Thyroid gland (tissue), 4 donors: ENCODE results near the gene SLC31A2. TPM values are rescaled to one million over a fixed set of nuclear protein-coding genes. Genes with fewer than 3 reads are reported as not detected.

Source experiments
- DNase-seq, 2 donors: peaks; one replicate each; pipeline ENCODE4 v3.0.0-alpha.2; 2019
- H3K27ac ChIP-seq, 3 donors: fragments of 200-600 bp; sonication (generic); 1 replicate in 2 of 3; 2 replicates in 1 of 3; pipeline ENCODE4 v1.5.1; 2016 to 2019; ENCODE audit warnings: mild to moderate bottlenecking in 1 of 3, moderate library complexity in 1 of 3
- H3K27me3 ChIP-seq: fragments of 200-600 bp; sonication (generic); one replicate; pipeline ENCODE4 v1.5.1; 2019
- H3K36me3 ChIP-seq, 2 donors: fragments of 200-600 bp; sonication (generic); one replicate each; pipeline ENCODE4 v1.5.1; 2016 to 2019
- H3K4me1 ChIP-seq, 2 donors: fragments of 200-600 bp; sonication (generic); one replicate each; pipeline ENCODE4 v1.5.1; 2017 to 2019
- H3K4me3 ChIP-seq, 3 donors: fragments of 200-600 bp; sonication (generic); replicated peaks in 1 of 3; 1 replicate in 2 of 3; 2 replicates in 1 of 3; pipeline ENCODE4 v1.5.1; 2016; ENCODE audit warnings: mild to moderate bottlenecking in 1 of 3
- H3K9me3 ChIP-seq: fragments of 200-600 bp; sonication (generic); one replicate; pipeline ENCODE4 v1.5.1; 2017
- POLR2A ChIP-seq, 2 donors: fragments of 450-650 bp; IDR thresholded peaks; one replicate each; pipeline ENCODE4 v1.6.1; 2017; ENCODE audit warnings: antibody characterized with exemption in 2 of 2, mild to moderate bottlenecking in 2 of 2, moderate library complexity in 1 of 2
- WGBS, 2 donors: methylation state at CpG; one replicate each; pipeline ENCODE4 v1.1.5; 2017; 5-methylcytosine and 5-hydroxymethylcytosine counted together
- intact Hi-C: fragments of 100-400 bp; cut with DNase I; formaldehyde crosslinking; loops from one replicate; pipeline ENCODE4 v1.15.1; 2023
- total RNA-seq, 4 donors: library from RNA; depleted of rRNA; stranded (reverse); fragments of >200 nt; gene quantifications; one replicate each; pipeline ENCODE4 v1.2.3, GENCODE V29; 2016
- TF ChIP-seq, protein P1 (sequence below), 6 experiments: fragments of 200-600 bp in 3 of 6; fragments of 450-650 bp in 3 of 6; sonication (generic) in 3 of 6; IDR thresholded peaks; one replicate each; pipeline ENCODE4 v1.5.1; 2016 to 2019; ENCODE audit warnings: antibody characterized with exemption in 6 of 6, mild to moderate bottlenecking in 2 of 6, inconsistent platforms in 1 of 6, moderate library complexity in 1 of 6

Gene SLC31A2
- total RNA-seq, 4 donors from 2014 or later: 12.4 to 27.5 (median 18.3) TPM

DNA sequence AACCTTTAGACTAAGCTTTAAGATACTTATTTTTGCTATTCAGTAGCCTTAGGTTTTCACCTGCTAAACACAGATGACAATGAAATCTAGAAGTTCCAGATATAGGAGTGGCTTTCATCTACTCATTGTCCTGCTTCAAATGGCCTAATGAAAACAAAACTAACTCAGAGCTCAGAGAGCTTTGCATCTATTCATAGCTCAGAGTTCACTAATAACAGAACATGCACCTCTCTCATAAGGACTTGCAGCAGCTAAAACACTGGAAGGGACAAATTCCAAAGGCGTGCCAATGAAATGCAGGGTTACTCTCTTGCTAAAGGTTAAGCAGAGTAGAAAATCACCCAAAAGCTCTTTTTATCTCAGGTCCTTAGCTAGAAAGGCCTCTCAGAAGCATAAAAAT, 29.0 kb downstream of the SLC31A2 start:
- no peak overlapping the region for H3K4me3 ChIP-seq
- intact Hi-C loops: no loop called here
- no peak for DNase-seq
- no peaks in the 10 kb centered on the region for H3K9me3 ChIP-seq
- H3K36me3 ChIP-seq: peaks cover 37 to 54% of the 10 kb centered on the region in 2 donors
- H3K27ac ChIP-seq: no peak overlapping the region
- H3K27me3 ChIP-seq: no peaks in the 10 kb centered on the region
- 25 to 82% methylated on average over 1 of the region's 1 CpG for WGBS, 2 donors
- peaks cover 0 to 11% of the 10 kb centered on the region in 2 donors for H3K4me1 ChIP-seq
- no peak for TF ChIP-seq POLR2A (IDR thresholded peaks at IDR 0.05)
- TF ChIP-seq, protein P1, sequence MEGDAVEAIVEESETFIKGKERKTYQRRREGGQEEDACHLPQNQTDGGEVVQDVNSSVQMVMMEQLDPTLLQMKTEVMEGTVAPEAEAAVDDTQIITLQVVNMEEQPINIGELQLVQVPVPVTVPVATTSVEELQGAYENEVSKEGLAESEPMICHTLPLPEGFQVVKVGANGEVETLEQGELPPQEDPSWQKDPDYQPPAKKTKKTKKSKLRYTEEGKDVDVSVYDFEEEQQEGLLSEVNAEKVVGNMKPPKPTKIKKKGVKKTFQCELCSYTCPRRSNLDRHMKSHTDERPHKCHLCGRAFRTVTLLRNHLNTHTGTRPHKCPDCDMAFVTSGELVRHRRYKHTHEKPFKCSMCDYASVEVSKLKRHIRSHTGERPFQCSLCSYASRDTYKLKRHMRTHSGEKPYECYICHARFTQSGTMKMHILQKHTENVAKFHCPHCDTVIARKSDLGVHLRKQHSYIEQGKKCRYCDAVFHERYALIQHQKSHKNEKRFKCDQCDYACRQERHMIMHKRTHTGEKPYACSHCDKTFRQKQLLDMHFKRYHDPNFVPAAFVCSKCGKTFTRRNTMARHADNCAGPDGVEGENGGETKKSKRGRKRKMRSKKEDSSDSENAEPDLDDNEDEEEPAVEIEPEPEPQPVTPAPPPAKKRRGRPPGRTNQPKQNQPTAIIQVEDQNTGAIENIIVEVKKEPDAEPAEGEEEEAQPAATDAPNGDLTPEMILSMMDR (IDR thresholded peaks at IDR 0.05): no peak

DNA sequence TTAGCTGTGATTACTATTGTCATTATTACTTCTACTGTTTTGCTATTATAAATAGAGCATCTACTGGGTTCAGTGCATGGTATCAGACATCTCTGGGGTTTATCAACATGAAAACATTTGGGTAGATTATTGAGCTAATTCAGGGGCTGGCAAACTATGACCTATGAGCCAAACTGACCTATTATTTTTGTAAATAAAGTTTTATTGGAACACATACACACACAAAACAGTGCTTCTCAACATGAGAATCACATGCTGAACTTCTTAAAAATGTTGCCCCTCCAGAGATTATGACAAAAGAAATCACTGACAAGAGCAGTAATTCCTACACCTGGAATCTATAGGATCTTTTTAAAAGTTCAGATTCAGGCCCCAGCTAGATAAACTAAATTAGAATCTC, 30.4 kb downstream of the SLC31A2 start:
- Histone ChIP-seq H3K27ac (no peak overlapping the region), H3K4me3 (no peak overlapping the region), H3K27me3 (no peaks in the 10 kb centered on the region), H3K36me3 (peaks cover 48 to 63% of the 10 kb centered on the region in 2 donors), H3K4me1 (peaks cover 0 to 11% of the 10 kb centered on the region in 2 donors), H3K9me3 (no peaks in the 10 kb centered on the region)
- intact Hi-C loops: no loop called here
- no peak for DNase-seq
- no peak for TF ChIP-seq POLR2A (IDR thresholded peaks at IDR 0.05)

DNA sequence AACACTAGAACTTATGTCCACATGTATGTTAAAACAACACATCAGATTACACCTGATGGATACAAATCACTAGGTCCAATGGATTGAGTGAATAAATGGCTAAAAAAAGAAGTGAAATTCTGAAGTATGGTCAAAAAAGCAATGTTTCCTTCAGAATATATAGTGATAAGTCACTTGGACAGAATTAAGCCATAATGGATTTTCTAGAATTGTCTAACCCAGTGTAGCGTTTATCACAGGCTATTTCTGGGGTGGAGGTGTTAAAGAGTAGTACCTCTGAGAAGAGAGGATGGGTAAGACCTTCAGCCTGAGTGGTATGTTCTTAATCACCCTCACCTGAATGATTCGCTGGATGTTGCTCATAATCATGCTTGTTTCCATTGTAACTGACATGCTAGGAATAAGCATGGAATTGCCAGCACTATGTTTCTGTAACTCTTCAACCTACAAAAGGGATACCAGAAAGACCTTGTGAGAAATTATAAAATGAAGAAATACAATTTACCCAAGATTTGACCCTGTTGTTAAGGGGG, 33.2 kb downstream of the SLC31A2 start:
- Histone ChIP-seq H3K36me3 (peaks cover 45 to 67% of the 10 kb centered on the region in 2 donors), H3K4me3 (no peak overlapping the region), H3K27me3 (no peaks in the 10 kb centered on the region), H3K9me3 (no peaks in the 10 kb centered on the region), H3K27ac (no peak overlapping the region), H3K4me1 (peaks cover 0 to 11% of the 10 kb centered on the region in 2 donors)
- no peak for TF ChIP-seq POLR2A (IDR thresholded peaks at IDR 0.05)
- TF ChIP-seq, protein P1 (IDR thresholded peaks at IDR 0.05): no peak
- WGBS, 2 donors: 97 to 99% methylated on average over 2 of the region's 2 CpGs
- no peak for DNase-seq
- intact Hi-C loops: no loop called here

DNA sequence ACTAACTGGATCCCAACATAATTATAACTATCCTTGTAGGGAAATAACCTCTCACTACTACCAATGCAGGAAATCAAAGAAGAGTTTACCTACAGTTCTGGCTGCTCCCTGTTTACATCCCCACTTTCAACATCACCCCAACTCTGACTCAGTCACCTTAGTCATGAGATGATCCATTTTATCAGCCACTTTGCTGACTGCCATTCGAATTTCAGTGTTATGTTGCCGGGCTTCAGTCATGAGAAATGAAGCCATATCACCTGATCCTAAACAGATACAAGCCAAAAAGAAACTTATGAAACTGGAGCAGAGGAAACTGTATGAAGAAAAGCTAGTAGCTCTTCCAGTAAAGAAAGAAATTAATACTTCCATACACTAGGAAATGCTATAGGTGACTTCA, 33.7 kb downstream of the SLC31A2 start:
- Histone ChIP-seq H3K27me3 (no peaks in the 10 kb centered on the region), H3K4me1 (peaks cover 0 to 7% of the 10 kb centered on the region in 2 donors), H3K4me3 (no peak overlapping the region), H3K27ac (no peak overlapping the region), H3K36me3 (peaks cover 45 to 67% of the 10 kb centered on the region in 2 donors), H3K9me3 (no peaks in the 10 kb centered on the region)
- no peak for DNase-seq
- no peak for TF ChIP-seq POLR2A (IDR thresholded peaks at IDR 0.05)
- TF ChIP-seq, protein P1 (IDR thresholded peaks at IDR 0.05): no peak
- intact Hi-C loops: no loop called here
- 96 to 98% methylated on average over 2 of the region's 2 CpGs for WGBS, 2 donors

DNA sequence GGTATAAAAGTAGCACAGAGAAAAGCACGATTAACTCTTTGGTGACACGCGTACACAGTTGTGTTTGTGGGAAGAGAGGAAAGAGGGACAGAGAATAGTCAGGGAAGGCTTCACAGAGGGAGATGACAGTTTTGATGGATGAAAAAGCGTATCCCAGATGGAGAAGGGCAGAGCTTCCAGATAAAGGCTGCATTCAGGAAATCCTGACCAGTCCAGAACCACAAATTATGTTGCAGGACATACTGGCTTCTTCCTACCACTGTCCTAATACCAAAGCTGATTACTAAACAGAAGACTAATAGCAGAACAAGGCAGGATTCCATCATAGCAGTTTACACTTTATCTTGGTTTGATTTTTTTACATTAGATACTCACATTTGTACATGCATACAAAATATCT, 34.5 kb downstream of the SLC31A2 start:
- no peak overlapping the region for H3K27ac ChIP-seq
- WGBS, 2 donors: 93 to 97% methylated on average over 4 of the region's 4 CpGs
- peaks cover 45 to 71% of the 10 kb centered on the region in 2 donors for H3K36me3 ChIP-seq
- TF ChIP-seq, protein P1 (IDR thresholded peaks at IDR 0.05): no peak
- TF ChIP-seq POLR2A (IDR thresholded peaks at IDR 0.05): no peak
- DNase-seq: no peak
- H3K4me1 ChIP-seq: peaks cover 0 to under 1% of the 10 kb centered on the region in 2 donors
- no peak overlapping the region for H3K4me3 ChIP-seq
- no peaks in the 10 kb centered on the region for H3K9me3 ChIP-seq
- intact Hi-C loops: no loop called here
- H3K27me3 ChIP-seq: no peaks in the 10 kb centered on the region
